Panc1 (cell line): ENCODE data around the gene SIGLEC5. TPM values are rescaled to one million over a fixed set of nuclear protein-coding genes. Genes with fewer than 3 reads are reported as not detected.

Source experiments
- ATAC-seq: fragments of 200-7000 bp; cut with Tn5 transposase; 2 replicates; pipeline ENCODE4 v1.9.1; 2020; ENCODE audit warnings: mild to moderate bottlenecking, moderate library complexity
- BruUV-seq: library from RNA; stranded (reverse); fragments of 400-500 nt; replicated peaks from 2 replicates; lab custom pipeline; 2021; lab: Mats Ljungman, UMichigan
- CTCF ChIA-PET: fragments of 300-600 bp; sonication (Branson Sonifier 250); formaldehyde crosslinking; loops from one replicate; lab custom pipeline; 2022; ENCODE audit warnings: antibody characterized with exemption; lab: Charles Lee
- POLR2A ChIA-PET: fragments of 300-600 bp; sonication (Branson Sonifier 250); formaldehyde crosslinking; loops from one replicate; lab custom pipeline; 2022; ENCODE audit warnings: antibody characterized with exemption; lab: Charles Lee
- DNase-seq: peaks from one replicate; pipeline ENCODE4 v3.0.0-alpha.2; 2010; ENCODE audit warnings: low read depth, low spot score
- H3K27ac ChIP-seq: 2 replicates; pipeline ENCODE4 v1.5.1; 2011; ENCODE audit warnings: mild to moderate bottlenecking, low read length, inconsistent platforms
- H3K27me3 ChIP-seq: fragments of 200-500 bp; sonication (Bioruptor generic); 2 replicates; pipeline ENCODE4 v1.6.0; 2014; ENCODE audit warnings: low read length, inconsistent platforms; ENCODE audit not compliant: control insufficient read depth, insufficient read depth
- H3K36me3 ChIP-seq: fragments of 200-500 bp; sonication (Bioruptor generic); 2 replicates; pipeline ENCODE4 v1.5.1; 2014; ENCODE audit warnings: inconsistent platforms, mild to moderate bottlenecking, low read length, moderate library complexity; ENCODE audit not compliant: control insufficient read depth, insufficient read depth
- H3K4me1 ChIP-seq: 2 replicates; pipeline ENCODE4 v1.5.1; 2011; ENCODE audit warnings: inconsistent platforms, mild to moderate bottlenecking, low read length, moderate library complexity; ENCODE audit not compliant: control insufficient read depth, insufficient read depth
- H3K4me3 ChIP-seq, 2 experiments: 2 replicates each; pipeline ENCODE4 v1.5.1; 2011 to 2012; ENCODE audit warnings: low read depth in 2 of 2, low read length in 2 of 2, mild to moderate bottlenecking in 2 of 2, inconsistent platforms in 1 of 2, moderate library complexity in 1 of 2
- H3K9me3 ChIP-seq: fragments of 200-500 bp; sonication (Bioruptor generic); 2 replicates; pipeline ENCODE4 v1.5.1; 2014; ENCODE audit warnings: low read depth, mild to moderate bottlenecking, inconsistent platforms, low read length, moderate library complexity; ENCODE audit not compliant: control insufficient read depth, insufficient read depth
- CTCF ChIP-seq: fragments of 450-650 bp; IDR thresholded peaks from 2 replicates; pipeline ENCODE4 v1.5.1; 2017; ENCODE audit warnings: mild to moderate bottlenecking
- POLR2AphosphoS5 ChIP-seq: IDR thresholded peaks from 2 replicates; pipeline ENCODE4 v1.6.1; 2012; ENCODE audit warnings: mild to moderate bottlenecking, low read depth, low read length, moderate library complexity
- REST ChIP-seq, 2 experiments: IDR thresholded peaks; 2 replicates each; pipeline ENCODE4 v1.6.1; 2011 to 2012; ENCODE audit warnings: low read depth in 2 of 2, control low read depth in 1 of 2, low read length in 1 of 2, mild to moderate bottlenecking in 1 of 2, moderate library complexity in 1 of 2; ENCODE audit not compliant: insufficient read depth in 1 of 2
- SIN3A ChIP-seq: IDR thresholded peaks from 2 replicates; pipeline ENCODE4 v1.6.1; 2012; ENCODE audit warnings: low read depth, mild to moderate bottlenecking, low read length, moderate library complexity, borderline replicate concordance; ENCODE audit not compliant: insufficient read depth
- TCF7L2 ChIP-seq: IDR thresholded peaks from 2 replicates; pipeline ENCODE4 v1.6.1; 2011; ENCODE audit warnings: mild to moderate bottlenecking, low read depth, low read length, inconsistent platforms
- in situ Hi-C: cut with HindIII; loops from 2 replicates; pipeline ENCODE4 v1.10.0; 2016; ENCODE audit warnings: low sequenced_read_pairs, low pct_unique_long_range_greater_than_20kb
- intact Hi-C: fragments of 100-400 bp; cut with micrococcal nuclease; formaldehyde crosslinking; loops from one replicate; pipeline ENCODE4 v1.10.0; 2022; ENCODE audit not compliant: unreplicated experiment
- total RNA-seq: library from RNA; stranded (reverse); gene quantifications from one replicate; pipeline ENCODE4 v1.2.1, GENCODE V29; 2021; ENCODE audit not compliant: unreplicated experiment

The SIGLEC5 gene
- total RNA-seq, 1 experiment from 2014 or later: not detected

- in situ Hi-C loops (no loop called here), intact Hi-C loops (no loop called here)
- DNase-seq: no peak
- BruUV-seq: no TSS peak
- no peak for TF ChIP-seq POLR2AphosphoS5
- peak; percentile 41 for TF ChIP-seq CTCF
- Histone ChIP-seq H3K36me3 (no peaks in the 10 kb centered on the region), H3K4me3 (no peak overlapping the region), H3K9me3 (no peaks in the 10 kb centered on the region), H3K27me3 (peaks cover 2% of the 10 kb centered on the region; the same call in 1 of the 2 replicates), H3K27ac (no peak overlapping the region), H3K4me1 (no peaks in the 10 kb centered on the region)
- POLR2A ChIA-PET: no interaction called here
- CTCF ChIA-PET: no interaction called here
- ATAC-seq: no peak
Measured at GRCh38 chr19:51664997-51665396, 34.8 kb upstream of the SIGLEC5 start.

GRCh38 chr19:51664131-51664530 lies 33.9 kb upstream of the SIGLEC5 start:
- Histone ChIP-seq H3K4me3 (no peak overlapping the region), H3K36me3 (no peaks in the 10 kb centered on the region), H3K4me1 (no peaks in the 10 kb centered on the region), H3K27ac (no peak overlapping the region), H3K9me3 (no peaks in the 10 kb centered on the region), H3K27me3 (peaks cover 2% of the 10 kb centered on the region; the same call in 1 of the 2 replicates)
- ATAC-seq: no peak
- TF ChIP-seq POLR2AphosphoS5: no peak
- TF ChIP-seq TCF7L2: no peak
- no peak for TF ChIP-seq SIN3A
- TF ChIP-seq CTCF: no peak
- no peak for TF ChIP-seq REST (IDR thresholded peaks at IDR 0.05; ENCODE audit: insufficient read depth in 1 of 2, low read depth in 2 of 2, low read length in 1 of 2)
- ChIA-PET POLR2A (no interaction called here), CTCF (no interaction called here)
- in situ Hi-C loops: no loop called here
- DNase-seq: no peak
- BruUV-seq: no TSS peak
- intact Hi-C loops: no loop called here
